OCI-LY3 (cell line): ENCODE data around the gene CCNB3.

Source experiments
- H2AFZ ChIP-seq: fragments of 200-600, 300-600 bp; shearing (Covaris generic); 2 replicates; pipeline ENCODE4 v1.6.0; 2014; ENCODE audit warnings: antibody characterized with exemption, low read depth, low read length
- H3K27ac ChIP-seq: fragments of 200-600, 300-600 bp; sonication (generic); 2 replicates; pipeline ENCODE4 v1.5.1; 2014; ENCODE audit warnings: mild to moderate bottlenecking, low read length, moderate library complexity, mixed read lengths
- H3K27me3 ChIP-seq: fragments of 200-600, 300-600 bp; sonication (generic); 2 replicates; pipeline ENCODE4 v1.6.1; 2014; ENCODE audit warnings: low read depth, low read length, mixed read lengths
- H3K36me3 ChIP-seq: fragments of 200-600, 300-600 bp; sonication (generic); replicated peaks from 2 replicates; pipeline ENCODE3; 2014; ENCODE audit warnings: low read depth, low read length, mixed read lengths
- H3K4me1 ChIP-seq: fragments of 300-600, 200-600 bp; sonication (generic); 2 replicates; pipeline ENCODE4 v1.6.1; 2014; ENCODE audit warnings: low read length, mixed read lengths
- H3K4me2 ChIP-seq: fragments of 200-600, 300-600 bp; sonication (generic); 2 replicates; pipeline ENCODE4 v1.6.1; 2014; ENCODE audit warnings: low read length, mixed read lengths
- H3K4me3 ChIP-seq: fragments of 300-600, 200-600 bp; sonication (generic); 2 replicates; pipeline ENCODE4 v1.5.1; 2014; ENCODE audit warnings: antibody characterized with exemption, mild to moderate bottlenecking, low read length, moderate library complexity
- H3K79me2 ChIP-seq: fragments of 300-600, 200-600 bp; shearing (Covaris generic); 2 replicates; pipeline ENCODE4 v1.6.1; 2014; ENCODE audit warnings: mild to moderate bottlenecking, low read length, mixed read lengths
- H3K9ac ChIP-seq: fragments of 300-600, 200-600 bp; shearing (Covaris generic); 2 replicates; pipeline ENCODE4 v1.6.0; 2014; ENCODE audit warnings: mild to moderate bottlenecking, low read length, moderate library complexity
- H3K9me3 ChIP-seq: fragments of 200-600, 300-600 bp; shearing (Covaris generic); 2 replicates; pipeline ENCODE4 v1.6.1; 2014; ENCODE audit warnings: low read length, mixed read lengths; ENCODE audit not compliant: insufficient read depth
- H4K20me1 ChIP-seq: fragments of 200-600, 300-600 bp; sonication (generic); 2 replicates; pipeline ENCODE4 v1.6.1; 2016; ENCODE audit warnings: low read length, mixed read lengths; ENCODE audit not compliant: insufficient read depth
- CTCF ChIP-seq: fragments of 200-600, 300-600 bp; sonication (generic); IDR thresholded peaks from 2 replicates; pipeline ENCODE4 v1.5.1; 2014; ENCODE audit warnings: antibody characterized with exemption, low read length, low read depth
- EZH2phosphoT487 ChIP-seq: fragments of 200-600 bp; shearing (Covaris generic); IDR thresholded peaks from 2 replicates; pipeline ENCODE4 v1.6.1; 2018; ENCODE audit warnings: antibody characterized with exemption, mixed run types, low read depth

The CCNB3 gene

DNA sequence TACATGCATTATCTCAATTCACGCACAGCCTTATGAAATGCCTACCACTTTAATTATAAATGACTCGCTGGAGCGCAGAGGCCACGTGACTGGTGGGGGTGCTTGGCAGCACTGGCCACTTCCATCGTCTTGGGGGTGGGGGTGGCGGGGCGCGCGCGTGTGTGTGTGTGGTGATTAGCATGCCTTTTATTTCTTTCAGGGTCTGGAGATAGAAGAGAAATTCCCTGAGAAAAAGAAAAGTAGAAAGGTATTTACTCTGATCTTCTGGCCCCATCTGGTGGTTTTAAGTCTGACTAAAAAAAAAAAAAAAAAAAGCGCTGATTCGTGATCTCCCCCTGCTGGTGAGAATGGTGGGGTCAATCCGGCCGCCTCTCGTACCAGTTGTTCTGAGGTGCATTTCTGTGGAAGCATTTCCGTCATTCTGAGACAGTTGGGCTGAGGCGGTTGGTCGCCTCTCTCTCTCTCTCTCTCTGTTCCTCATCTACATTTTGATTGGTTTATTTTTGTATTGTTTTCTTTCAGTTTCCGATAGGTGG is at the start of gene CCNB3:
TSS of gene CCNB3 (plus strand) at position 402 of the 536 bp plus-strand sequence. CDS start 80,399 bp downstream, outside the sequence.
- H3K9ac ChIP-seq = peak within 1 kb of the TSS; percentile 50
- TF ChIP-seq CTCF (peak; percentile 61), EZH2phosphoT487 (no peak)
- H3K9me3 ChIP-seq = no peaks in the 10 kb centered on the region
- H2AFZ ChIP-seq = peak within 1 kb of the TSS; percentile 98
- H3K79me2 ChIP-seq = no peaks in the 10 kb centered on the region
- peak within 1 kb of the TSS; percentile 75 for H3K4me2 ChIP-seq
- H3K36me3 ChIP-seq = no peaks in the 10 kb centered on the region
- H4K20me1 ChIP-seq = no peaks in the 10 kb centered on the region
- H3K4me3 ChIP-seq = peak within 1 kb of the TSS; percentile 75
- no peaks in the 10 kb centered on the region for H3K27me3 ChIP-seq
- peaks cover 5% of the 10 kb centered on the region; the same call in 1 of the 2 replicates for H3K4me1 ChIP-seq
- peak within 1 kb of the TSS; percentile 13; the same call in 1 of the 2 replicates for H3K27ac ChIP-seq

DNA sequence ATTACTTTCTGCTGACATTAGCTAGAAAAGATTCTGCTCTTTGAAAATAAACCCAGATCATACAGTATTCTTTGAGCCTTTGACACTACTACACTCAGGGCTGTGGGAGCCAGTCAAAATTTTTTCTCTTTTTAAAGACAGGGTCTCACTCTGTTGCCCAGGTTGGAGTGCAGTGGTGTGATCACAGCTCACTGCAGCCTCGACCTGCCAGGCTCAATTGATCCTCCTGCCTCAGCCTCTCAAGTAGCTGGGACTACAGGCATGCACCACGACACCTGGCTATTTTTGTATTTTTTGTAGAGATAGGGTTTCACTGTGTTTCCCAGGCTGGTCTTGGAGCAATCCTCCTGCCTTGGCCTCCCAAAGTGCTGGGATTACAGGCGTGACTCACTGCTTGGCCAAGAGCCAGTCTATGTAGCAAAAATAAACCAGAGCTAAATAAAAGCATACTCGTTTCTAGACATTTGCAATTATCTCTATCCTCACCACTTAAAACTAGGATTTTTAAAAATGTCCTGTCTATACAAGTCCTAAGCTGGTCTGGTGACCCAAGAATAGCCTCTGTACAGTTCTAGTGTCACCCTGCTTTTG is 46.9 kb upstream of the CCNB3 start:
- Histone ChIP-seq H3K4me2 (no peak overlapping the region), H3K27ac (no peak overlapping the region), H3K9ac (no peak overlapping the region), H2AFZ (no peak overlapping the region), H3K9me3 (no peaks in the 10 kb centered on the region), H3K4me1 (no peaks in the 10 kb centered on the region), H3K79me2 (no peaks in the 10 kb centered on the region), H3K36me3 (no peaks in the 10 kb centered on the region), H3K27me3 (no peaks in the 10 kb centered on the region), H3K4me3 (no peak overlapping the region), H4K20me1 (no peaks in the 10 kb centered on the region)
- no peak for TF ChIP-seq CTCF
- no peak for TF ChIP-seq EZH2phosphoT487

DNA sequence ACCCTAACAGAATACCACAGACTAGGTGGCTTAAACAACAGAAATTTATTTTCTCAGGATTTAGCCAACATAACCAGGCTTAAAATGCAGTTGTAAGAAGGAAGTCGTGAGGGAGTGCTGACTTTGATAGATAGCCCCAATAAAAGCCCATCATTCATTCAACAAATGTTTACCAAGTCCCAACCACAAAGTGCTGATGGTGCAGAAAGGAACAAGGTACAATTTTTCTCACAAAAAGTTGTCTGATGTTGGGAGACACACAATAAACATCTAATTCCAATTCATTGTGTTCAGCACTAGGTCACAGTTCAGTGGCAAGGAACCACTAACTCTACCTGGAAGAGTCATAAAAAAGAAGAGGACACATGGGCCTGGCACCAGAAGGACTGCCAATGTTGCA is 46.0 kb upstream of the CCNB3 start:
- H3K79me2 ChIP-seq = no peaks in the 10 kb centered on the region
- TF ChIP-seq CTCF (no peak), EZH2phosphoT487 (no peak)
- H3K27me3 ChIP-seq = no peaks in the 10 kb centered on the region
- no peak overlapping the region for H3K4me3 ChIP-seq
- no peaks in the 10 kb centered on the region for H3K9me3 ChIP-seq
- no peaks in the 10 kb centered on the region for H3K36me3 ChIP-seq
- H3K4me1 ChIP-seq = no peaks in the 10 kb centered on the region
- H3K9ac ChIP-seq = no peak overlapping the region
- no peak overlapping the region for H3K4me2 ChIP-seq
- H3K27ac ChIP-seq = no peak overlapping the region
- H4K20me1 ChIP-seq = no peaks in the 10 kb centered on the region
- no peak overlapping the region for H2AFZ ChIP-seq

DNA sequence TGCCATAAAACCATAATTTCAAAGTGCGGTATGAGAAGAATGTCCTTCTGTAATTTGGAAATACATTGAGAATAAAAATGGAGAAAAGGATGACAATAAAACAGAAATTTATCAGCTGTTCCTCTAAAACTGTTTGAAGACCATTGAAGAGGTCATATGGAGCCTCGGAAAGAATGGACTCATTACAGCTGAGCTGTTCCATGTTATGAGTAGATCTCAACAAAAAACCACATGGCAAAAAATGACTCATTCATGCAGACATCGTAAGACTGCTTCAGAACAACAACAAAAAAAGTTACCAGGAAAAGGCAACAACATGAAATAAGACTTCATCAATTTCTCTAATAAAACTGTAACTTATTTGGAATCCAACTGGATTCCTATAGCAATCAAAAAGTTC is 43.4 kb upstream of the CCNB3 start:
- Histone ChIP-seq H4K20me1 (no peaks in the 10 kb centered on the region), H3K27ac (no peak overlapping the region), H3K4me1 (no peaks in the 10 kb centered on the region), H3K4me3 (no peak overlapping the region), H3K9ac (no peak overlapping the region), H3K36me3 (no peaks in the 10 kb centered on the region), H3K9me3 (no peaks in the 10 kb centered on the region), H3K27me3 (no peaks in the 10 kb centered on the region), H3K4me2 (no peak overlapping the region), H2AFZ (no peak overlapping the region), H3K79me2 (no peaks in the 10 kb centered on the region)
- no peak for TF ChIP-seq CTCF
- no peak for TF ChIP-seq EZH2phosphoT487
